HCEC 1CT (cell line): ENCODE results near the gene HABP4.

ENCODE experiments used
- DNase-seq: peaks from one replicate; pipeline ENCODE4 v3.0.0-alpha.2; 2017

Gene HABP4, protein sequence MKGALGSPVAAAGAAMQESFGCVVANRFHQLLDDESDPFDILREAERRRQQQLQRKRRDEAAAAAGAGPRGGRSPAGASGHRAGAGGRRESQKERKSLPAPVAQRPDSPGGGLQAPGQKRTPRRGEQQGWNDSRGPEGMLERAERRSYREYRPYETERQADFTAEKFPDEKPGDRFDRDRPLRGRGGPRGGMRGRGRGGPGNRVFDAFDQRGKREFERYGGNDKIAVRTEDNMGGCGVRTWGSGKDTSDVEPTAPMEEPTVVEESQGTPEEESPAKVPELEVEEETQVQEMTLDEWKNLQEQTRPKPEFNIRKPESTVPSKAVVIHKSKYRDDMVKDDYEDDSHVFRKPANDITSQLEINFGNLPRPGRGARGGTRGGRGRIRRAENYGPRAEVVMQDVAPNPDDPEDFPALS

DNA sequence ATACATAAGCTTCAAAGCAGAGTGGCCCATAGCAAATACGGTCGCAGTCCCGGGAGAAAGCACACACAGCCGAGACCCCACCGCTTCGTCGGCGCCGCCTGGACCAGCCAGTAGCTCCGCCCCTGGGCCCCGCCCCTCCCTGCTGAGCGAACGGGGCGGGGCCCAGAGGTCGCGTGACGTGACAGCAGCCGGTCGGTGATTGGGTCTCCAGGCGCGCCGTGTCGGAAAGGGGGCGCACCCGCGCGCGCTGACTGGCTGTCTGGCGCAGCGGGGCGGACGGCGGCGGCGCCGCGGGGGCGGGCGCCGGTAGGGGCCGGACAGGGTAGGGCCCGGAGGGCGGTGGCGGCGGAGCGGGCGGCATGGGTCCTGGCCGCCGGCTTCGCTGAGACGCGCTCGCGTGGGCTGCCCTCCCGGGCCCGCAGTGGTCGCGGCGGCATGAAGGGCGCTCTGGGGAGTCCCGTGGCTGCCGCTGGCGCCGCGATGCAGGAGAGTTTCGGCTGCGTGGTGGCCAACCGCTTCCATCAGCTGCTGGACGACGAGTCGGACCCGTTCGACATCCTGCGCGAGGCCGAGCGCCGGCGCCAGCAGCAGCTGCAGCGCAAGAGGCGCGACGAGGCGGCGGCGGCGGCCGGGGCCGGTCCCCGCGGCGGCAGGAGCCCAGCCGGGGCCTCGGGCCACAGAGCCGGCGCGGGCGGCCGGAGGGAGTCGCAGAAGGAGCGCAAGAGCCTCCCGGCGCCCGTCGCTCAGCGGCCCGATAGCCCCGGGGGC, at the start of gene HABP4:
HABP4 (plus strand) TSS at position 325 of the 768 bp plus-strand sequence; CDS start at position 436, 111 bp downstream.
- DNase-seq = peak; percentile 96

DNA sequence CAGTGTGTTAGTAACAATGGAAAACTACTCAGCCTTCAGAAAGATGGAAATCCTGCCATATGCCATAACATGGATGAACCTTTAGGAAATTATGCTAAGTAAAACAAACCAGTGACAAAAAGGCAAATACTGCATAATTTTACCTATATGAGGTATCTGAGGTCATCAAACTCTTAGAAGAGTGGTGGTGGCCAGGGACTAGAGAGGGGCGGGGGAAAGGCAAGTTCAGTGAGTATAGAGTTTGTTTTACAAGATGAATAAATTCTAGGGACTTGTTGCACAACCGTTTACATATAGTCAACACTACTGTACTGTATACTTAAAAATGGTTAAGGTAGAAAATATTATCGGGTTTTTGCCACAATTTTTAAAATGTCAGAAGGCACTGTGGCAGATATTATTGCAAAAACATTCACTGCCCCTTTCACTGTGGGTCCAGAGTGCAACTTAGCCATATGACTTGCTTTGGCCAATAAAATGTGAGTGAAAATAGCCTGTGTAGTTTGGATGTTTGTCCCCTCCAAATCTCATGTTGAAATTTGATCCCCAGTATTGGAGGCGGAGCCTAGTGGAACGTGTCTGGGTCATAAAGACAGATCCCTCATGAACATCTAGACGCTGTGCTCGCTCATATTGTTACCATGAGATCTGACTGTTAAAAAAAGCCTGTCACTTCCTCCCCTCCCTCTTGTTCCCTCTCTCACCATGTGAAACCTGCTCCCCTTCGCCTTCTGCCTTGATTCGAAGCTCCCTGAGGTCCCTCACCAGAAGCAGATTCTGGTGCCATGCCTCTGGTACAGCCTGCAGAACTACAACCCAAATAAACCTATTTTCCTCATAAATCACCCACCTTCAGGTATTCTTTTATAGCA, 41.3 kb upstream of the HABP4 start:
- DNase-seq = no peak

DNA sequence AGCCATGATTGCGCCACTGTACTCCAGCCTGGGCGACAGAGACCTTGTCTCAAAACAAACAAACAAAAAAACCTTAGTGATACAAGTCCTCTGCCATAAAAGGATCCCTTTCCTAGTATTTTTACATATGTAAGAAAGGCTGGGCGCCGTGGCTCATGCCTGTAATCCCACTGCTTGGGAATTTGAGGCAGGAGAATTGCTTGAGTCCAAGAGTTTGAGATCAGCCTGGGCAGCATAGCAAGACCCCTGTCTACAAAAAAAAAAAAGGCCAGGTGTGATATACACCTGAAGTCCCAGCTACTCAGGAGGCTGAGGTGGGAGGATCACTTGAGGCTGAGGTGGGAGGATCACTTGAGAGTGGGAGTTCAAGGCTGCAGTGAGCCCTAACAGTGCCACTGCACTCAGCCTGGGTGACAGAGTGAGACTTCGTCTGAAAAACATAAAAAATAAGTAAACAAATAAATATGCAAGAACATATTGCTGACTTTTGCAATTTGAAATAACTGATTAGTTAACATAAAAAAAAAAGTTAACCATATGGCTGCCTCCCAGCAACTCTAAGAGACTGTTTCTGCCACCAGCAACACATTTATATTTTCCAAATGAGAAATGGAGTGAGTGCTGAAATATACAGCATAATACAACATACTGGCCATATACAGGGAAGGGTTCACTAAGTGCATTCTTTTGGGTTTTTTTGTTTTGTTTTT, 38.7 kb upstream of the HABP4 start:
- no peak for DNase-seq

DNA sequence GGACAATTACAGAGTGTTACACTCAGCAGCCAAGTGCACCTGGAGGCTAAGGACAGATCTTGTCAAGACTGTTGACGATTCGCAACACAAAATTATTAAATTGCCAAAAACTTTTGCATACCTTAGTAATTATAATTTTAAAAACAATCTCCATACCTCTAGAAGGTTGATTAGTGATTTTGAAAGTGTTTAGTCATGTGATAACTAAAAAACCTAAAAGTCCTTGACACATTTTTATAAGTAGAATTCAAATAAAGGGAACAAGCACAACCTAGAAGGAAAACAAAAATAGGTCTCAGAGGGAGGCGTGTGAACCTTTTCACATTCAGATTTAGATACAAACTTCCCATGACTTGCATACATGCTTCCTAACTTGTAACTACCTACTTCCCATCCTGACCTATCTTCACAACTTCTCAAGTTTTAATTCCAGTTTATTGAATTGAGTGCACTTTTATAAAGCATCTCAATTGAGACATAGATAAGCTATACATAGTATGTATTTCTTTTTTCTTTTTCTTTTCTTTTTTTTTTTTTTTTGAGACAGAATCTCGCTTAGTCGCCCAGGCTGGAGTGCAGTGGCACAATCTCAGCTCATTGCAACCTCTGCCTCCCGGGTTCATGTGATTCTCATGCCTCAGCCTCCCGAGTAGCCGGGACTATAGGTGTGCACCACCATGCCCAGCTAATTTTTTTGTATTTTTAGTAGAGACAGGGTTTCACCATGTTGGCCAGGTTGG, 37.6 kb upstream of the HABP4 start:
- no peak for DNase-seq

DNA sequence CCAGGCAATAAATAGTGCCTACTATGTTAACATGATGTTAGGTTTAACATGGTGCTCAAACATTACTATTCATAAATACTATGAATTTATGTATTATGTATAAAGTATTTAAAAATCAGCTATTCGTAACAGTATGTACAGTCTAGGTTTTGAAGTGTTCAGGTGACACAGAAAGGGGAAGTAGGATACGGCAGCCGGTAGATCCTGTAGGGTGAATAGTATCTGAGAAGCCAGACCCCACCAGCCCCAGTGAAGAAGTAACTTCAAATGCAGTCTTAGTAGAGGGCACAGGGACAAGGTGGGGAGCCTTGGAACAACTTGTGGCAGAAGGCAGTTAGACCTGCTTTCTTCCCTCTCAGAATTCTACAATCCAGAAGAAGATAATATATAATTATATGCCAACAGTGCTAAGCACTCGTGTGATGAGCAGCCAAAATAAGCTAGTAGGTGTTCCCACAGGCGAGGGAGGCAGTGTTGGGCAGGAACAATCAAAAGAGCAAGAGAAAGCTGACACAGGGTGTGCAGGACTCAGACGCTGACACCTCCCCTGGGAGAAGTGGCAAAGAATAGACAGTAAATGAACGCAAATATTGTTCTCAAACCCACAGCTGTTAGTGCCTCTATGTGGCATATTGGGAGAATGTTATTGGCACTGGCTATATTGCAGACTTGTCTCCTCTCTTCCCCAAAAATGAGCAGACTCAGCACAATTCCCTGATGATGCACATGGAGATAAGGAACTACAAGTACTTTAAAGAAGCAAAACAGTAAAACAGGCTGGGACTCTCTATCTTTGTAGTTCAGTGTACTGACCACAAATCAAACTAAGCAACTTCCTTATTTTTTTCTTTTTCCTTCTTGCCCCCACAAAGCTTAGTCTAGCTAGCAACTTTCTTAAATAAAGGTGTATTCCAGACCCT, 36.4 kb upstream of the HABP4 start:
- no peak for DNase-seq

DNA sequence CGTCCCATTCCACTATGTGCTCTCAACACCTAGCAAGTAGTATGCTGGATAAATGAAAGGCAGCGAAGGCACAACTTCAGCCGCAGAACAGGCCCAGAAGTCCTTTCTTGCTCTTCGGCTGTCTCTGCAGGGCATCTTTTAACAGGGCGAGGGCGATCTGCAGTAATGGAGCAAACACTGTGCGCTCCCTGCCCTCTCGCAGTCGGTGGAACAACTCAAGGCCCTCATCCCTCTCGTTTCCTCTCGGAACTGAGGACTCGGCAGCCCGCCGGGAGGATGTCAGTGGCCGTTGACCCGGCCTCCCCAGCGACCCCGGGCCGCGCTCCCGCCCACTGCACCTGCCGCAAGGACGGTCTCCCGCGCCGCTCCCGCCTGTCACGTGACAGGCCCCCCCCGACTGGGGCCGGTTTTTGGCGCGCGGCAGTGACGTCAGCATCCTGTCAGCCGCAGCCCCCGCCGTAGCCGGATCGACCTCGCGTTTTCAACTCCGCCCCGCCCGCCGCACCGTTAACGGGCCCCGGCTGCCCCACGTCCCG, 32.9 kb upstream of the HABP4 start:
- peak; percentile 84 for DNase-seq

DNA sequence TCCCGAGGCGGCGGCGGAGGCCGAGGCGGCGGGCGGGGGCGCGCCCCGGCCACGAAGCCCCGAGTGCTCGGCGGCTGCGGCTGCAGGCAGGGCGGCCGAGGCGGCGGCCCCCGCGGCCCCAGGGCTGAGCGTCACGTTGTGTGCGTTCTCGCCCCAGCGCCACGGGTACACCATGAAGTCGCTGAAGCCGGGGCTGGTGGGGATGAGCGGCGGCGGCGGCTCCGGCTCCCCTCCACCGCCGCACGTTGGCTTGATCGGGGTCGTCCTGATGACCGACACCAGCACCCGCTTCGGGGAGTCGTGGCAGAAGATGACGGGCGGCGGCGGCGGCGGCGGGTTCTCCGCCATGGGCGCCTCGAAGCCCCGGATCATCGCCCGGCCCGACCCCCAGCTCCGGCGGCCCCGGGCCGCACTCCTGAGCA, 32.3 kb upstream of the HABP4 start:
- peak; percentile 7 for DNase-seq

DNA sequence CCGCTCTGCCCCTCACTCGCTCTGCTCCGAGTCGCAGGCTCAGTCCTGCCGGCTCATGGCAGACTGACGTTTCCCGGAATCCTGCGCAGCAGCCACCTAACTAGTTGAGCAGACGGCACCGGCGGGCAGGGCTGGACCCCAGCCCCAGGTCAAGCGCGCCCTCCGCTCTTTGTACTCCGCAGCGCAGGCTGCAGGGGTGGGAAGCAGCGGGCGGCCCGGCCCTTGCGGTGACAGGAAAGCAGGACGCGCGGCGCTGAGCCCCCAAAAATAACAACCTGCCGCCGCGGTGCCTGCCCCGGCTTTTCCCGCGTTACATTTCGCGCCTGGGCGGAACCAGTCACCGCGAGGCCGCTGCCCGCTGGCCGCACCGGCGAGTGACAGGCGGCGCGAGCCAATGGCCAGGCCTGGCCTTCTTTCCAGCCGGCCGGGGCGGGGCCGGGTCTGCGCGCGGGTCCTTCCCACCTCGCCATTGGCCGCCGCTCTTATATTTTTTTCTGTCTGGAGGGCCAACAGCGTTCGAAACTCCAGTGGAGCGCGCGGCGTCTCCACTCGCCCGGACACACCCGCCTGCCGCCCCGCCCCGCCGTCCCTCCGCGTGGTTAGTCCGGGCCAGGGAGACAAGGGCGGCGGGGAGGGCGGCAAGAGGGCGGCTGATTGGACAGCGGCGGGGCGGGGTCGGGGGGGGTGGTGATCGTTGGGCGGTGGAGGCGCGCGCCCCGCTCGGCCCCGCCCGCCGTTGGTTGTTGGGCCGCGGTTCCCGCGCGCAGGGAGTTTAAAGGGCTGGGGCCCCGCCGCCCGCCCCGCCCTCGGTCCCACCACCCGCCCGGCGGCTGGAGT, 31.7 kb upstream of the HABP4 start, which contains the start of gene ZNF367:
ZNF367 (minus strand) TSS at position 288 of the 837 bp plus-strand sequence. CDS start 338 bp downstream, outside the sequence.
- peak; percentile 98 for DNase-seq

DNA sequence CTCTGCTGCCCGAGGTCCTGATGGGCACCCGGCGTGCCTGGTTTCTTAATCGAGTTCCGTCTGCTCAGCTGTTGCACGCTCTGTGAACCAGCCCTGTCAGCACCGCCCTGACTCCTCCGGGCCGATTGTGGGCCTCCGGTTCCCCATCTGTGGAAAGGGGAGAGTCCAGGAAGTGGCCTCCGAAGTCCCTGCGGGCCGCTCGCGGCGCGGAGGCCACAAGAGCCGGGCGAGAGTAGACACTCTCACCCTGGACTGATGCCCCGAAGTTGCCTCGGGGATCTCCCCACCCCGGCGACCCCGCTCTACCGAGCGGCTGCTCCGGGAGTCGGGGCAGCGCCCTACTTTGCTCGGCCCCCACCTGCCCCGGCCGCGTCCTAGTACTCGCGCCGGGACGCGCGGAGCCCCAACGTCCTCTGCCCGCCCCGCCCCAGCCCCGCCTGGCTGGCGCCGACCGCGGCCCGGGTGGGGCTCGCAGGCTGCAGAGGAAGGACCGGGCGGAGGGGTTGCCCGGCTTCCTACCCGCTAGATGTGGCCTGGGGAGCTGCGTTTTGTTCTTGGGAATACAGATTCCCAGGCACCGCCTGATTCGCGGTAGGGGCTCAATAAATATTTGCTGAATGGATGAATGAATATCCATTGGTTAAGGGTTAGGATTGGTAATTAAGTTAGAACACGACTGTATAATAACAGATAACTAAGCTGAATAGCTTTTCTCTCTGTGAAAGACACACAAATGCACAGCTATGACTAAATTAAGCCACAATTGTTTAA, 30.9 kb upstream of the HABP4 start:
- DNase-seq = peak; percentile 64

DNA sequence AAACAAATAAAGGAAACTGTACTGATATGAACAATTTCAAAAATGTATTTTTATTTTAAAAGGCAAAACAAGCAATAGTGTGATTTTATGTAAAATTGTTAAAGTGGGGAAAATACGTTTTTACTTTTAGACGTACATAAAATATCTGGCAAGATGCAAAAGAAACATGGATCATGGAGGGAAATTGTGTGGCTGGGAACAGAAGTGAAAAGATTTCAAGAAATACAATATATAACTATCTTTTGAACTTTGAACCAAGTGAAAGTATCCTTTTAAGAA, 30.3 kb upstream of the HABP4 start:
- DNase-seq = no peak

DNA sequence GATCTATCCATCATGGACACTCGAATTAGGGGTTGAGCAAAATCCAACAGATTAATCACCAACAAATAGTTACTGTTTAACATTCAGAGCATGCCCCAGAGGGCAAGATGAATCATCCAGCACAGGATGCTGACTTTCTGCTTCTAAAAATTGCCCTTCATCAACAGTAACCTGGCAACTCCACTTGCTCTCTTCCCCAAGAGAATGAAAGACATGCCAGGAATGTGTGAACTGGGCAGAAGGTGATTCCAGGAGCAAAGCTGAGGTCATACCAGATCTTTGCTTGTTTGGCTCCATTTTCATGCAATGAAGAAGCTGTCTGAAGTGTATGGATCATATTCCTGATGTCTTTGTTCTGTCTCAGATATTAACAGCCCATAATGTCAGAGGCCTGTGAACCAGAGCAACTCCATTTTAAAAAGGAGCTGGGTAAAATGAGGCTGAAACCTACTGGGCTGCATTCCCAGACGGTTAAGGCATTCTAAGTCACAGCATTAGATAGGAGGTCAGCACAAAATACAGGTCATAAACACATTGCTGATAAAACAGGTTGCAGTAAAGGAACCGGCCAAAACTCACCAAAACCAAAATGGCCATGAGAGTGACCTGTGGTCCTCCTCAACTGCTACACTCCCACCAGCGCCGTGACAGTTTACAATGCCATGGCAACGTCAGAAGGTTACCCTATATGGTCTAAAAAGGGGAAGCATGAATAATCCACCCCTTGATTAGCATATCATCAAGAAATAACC, 29.3 kb upstream of the HABP4 start:
- DNase-seq = peak; percentile 97

DNA sequence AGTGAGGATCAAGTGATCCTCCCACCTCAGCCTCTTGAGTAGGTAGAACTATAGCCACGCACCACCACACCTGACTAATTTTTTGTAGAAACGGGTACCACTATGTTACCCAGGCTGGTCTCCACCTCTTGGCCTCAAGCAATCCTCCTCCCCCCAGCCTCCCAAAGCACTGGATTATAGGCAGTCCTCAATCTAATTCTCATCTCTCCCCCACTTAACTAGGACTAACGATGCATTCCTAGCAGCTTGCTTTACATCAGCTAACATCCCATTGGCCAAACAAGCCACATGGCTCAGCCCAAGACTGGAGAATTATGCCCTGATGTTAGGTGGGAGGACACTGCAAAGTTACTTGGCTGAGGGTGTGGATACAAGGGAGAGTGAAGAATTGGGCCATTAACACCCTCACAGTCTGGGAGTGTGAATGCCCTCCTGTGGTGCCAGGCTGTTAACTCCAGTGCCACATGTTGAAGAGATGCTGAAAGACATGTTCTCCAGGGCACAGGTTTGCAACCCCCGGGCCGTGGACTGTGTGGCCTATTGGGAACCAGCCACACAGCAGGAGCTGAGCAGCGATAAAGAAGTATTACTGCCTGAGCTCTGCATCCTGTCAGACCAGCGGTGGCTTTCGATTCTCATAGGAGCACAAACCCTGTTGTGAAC, 26.5 kb upstream of the HABP4 start:
- DNase-seq = no peak

DNA sequence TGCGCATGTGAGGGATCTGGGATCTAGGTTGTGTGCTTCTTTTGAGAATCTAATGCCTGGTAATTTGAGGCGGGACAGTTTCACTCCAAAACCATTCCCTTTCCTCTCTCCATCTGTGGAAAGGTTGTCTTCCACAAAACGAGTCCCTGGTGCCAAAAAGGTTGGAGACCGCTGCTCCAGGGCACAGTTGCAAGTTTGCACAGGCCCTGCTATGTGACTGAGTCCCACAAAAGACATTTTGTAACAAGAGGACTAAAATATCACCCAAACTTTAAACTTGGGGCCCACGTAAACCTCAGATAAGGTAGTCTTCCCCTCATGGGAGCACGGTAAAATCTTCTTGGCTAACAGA, 26.0 kb upstream of the HABP4 start:
- no peak for DNase-seq

DNA sequence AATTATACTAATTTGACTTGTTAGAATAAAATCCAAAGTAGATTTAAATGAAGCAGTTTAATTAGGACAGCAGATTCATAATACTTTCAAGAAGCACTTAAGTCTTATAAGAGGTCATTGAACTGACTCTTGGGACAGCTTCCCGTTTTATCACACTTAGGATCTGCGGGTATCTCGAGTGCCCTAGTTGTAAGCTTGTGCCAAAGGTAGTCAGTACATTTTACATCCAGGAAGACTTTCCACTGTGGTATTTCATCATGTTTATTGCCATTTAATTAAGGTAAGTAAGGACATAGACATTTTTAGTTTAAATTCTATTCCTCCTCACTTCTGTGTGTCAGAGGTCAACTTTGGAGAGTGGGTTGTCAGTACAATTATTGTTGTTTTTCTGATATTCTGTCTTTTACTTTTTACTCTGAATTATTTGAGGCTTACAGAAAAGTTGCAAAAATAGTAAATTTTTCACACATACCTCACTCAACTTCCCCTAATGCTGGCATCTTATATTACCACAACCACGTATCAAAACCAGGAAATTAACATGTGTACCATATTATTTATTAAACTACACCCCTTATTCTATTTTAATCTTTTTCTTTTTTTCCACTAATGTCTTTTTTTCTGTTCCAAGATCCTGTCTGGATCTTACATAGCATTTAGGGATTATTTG, 24.3 kb upstream of the HABP4 start:
- DNase-seq = no peak

DNA sequence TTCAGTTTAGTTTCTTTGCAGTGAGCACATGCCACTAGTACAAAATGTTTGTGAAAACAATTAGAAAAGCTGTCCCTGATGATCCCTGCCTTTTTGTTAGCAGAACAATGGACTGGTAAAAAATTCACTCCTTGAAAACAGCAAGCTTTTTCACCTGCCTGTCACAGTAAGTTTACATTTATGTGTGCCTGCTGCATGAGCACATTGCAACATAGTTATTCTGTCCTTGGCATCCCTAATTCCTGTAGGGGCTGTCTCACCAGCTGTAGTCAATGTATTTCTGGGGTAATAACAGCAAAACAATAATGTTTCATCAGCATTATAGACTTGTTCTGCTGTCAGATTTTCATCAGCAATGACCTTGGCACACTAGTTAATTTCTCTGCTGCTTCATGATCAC, 20.2 kb upstream of the HABP4 start:
- no peak for DNase-seq

DNA sequence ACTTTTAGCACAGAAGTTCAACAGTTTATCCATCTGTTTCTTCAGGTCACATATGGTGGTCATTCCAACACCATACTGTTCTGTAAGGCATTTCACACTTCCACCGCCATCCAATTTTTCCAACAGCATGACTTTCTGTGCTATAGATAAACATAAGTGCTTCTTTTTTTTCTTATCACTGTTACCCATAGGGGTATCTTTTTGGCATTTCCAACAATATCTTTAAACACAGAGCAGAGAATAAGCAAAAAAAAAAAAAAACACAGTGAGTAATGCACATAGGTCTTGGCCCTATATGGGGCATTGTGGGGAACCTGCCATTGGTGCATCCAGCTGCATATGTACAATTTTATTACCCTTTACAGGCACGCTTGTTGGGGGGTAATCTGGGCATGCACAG, 19.6 kb upstream of the HABP4 start:
- DNase-seq = no peak

DNA sequence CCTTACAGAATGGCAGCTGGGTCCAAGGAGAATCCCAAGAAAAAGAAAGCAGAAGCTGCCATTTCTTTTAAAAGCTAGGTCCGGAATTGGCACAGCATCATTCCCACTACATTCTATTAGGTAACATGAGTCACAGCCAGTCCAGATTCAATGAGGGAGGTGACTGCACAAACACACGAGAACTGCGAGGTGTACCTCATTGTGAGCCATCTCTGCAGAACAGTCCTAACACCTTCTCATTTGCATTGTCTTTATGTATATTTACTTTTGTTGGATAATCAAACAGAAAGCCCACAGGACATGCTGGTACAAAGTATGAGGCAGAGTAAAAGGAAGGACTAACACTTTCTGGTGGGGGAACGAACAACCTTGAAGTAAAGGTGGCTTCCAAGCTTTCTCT, 14.6 kb upstream of the HABP4 start:
- no peak for DNase-seq
